Measurements from ENCODE around the gene KATNAL2.
"Not testable (repeated sequence)": the region's sequence is repeated elsewhere in the genome, so short reads cannot be mapped to it uniquely, and the experiment has no call there.

DNA sequence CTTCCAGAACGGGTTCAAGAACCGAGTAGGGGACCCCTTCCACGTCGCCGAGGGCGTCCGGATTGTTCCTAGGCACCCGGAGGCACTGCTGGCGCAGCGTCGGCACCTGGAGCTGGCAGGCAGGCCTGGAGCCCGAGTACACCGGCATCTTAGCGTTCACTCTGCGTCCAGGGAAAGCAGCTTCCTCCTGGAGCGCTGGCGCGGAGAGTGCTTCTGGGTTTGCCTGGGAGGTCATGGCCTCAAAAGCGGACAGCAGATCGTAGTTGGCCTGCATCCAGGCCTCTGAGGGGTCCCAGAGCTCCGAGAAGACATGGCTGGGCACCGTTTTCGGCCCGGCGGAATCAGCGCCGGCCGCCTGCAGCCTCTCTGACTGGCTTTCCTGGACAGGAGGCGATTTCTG is 111.3 kb downstream of the KATNAL2 start:
- TF ChIP-seq, protein P1, sequence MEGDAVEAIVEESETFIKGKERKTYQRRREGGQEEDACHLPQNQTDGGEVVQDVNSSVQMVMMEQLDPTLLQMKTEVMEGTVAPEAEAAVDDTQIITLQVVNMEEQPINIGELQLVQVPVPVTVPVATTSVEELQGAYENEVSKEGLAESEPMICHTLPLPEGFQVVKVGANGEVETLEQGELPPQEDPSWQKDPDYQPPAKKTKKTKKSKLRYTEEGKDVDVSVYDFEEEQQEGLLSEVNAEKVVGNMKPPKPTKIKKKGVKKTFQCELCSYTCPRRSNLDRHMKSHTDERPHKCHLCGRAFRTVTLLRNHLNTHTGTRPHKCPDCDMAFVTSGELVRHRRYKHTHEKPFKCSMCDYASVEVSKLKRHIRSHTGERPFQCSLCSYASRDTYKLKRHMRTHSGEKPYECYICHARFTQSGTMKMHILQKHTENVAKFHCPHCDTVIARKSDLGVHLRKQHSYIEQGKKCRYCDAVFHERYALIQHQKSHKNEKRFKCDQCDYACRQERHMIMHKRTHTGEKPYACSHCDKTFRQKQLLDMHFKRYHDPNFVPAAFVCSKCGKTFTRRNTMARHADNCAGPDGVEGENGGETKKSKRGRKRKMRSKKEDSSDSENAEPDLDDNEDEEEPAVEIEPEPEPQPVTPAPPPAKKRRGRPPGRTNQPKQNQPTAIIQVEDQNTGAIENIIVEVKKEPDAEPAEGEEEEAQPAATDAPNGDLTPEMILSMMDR (conservative IDR thresholded peaks at IDR 0.05): not testable (repeated sequence)
- not testable (repeated sequence) for TF ChIP-seq EZH2 (IDR thresholded peaks at IDR 0.05; ENCODE audit: low read depth)

Measured in PC-9 (cell line).